ENCODE results near the gene OLFM2. TPM values are rescaled to one million over a fixed set of nuclear protein-coding genes. Genes with fewer than 3 reads are reported as not detected.

OLFM2 gene
- total and polyA plus RNA-seq, 9 of the 15 experiments (the other 6 are each of a cell fraction or from before 2014, with no cell fraction given): 0.10 to 0.33 (median 0.23) TPM; not detected in 4

DNA sequence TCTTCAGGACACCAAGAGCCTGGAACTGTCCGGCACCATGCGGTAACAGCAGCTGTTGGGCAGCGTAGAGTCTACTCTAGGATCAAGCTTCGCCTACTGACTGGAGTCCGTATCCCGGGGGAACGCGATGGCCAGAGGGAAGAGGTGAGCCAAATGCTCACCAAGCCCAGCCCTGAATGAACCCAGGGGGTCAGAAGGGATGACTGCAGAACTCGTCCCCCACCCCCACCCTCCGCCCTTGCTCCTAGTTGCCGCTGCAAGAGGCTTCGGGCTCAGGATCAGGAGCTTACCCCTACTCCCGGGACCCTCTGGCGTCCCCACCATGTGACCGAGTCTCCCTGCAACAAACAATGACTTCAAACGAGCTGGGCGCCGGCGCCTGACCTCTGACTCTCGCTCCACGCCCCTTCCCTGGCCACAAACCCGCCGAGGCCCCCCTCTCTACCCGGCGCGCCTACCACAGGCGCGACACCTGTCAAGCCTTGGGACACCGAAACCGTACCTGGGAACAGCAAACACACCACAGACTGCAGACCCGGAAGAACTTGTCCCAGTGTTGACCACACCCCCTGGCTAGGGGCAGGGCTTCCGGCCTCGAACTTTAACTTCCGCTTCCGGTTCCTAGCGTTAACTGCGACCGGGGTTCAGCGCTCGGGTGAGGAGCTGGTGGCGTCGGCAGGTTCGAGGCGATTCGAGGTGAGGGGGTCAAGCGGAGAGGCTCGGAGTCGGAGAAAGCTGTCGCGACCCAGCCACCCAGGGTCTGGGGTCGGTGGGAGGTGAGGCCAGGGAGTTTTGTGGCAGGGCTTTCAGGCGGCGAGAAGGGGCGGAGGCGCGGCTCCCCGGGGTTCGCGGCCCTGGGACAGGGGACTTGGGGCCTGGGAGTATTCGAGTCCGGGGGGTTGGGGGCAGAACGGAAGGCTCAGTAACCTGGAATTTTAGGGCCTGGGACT, 108.8 kb downstream of the OLFM2 start, which contains the start of gene UBL5 (continued):
- no peak for TF ChIP-seq NFE2L1 (tag; IDR thresholded peaks at IDR 0.05; ENCODE audit: borderline replicate concordance, low read depth)
- TF ChIP-seq ZNF3 (CRISPR knock-in tag; IDR thresholded peaks at IDR 0.05): no peak
- no peak for TF ChIP-seq SETDB1 (IDR thresholded peaks at IDR 0.05; ENCODE audit: low read length)
- TF ChIP-seq, protein P1, sequence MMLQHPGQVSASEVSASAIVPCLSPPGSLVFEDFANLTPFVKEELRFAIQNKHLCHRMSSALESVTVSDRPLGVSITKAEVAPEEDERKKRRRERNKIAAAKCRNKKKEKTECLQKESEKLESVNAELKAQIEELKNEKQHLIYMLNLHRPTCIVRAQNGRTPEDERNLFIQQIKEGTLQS (IDR thresholded peaks at IDR 0.05): no peak
- TF ChIP-seq, protein P1 (CRISPR knock-in tag; conservative IDR thresholded peaks at IDR 0.05): no peak
- no peak for TF ChIP-seq TRIM24 (IDR thresholded peaks at IDR 0.05)
- TF ChIP-seq DLX4 (CRISPR knock-in tag; IDR thresholded peaks at IDR 0.05): no peak
- peak; percentile 84 for TF ChIP-seq PKNOX1 (IDR thresholded peaks at IDR 0.05)
- TF ChIP-seq THRA (IDR thresholded peaks at IDR 0.05): no peak
- TF ChIP-seq NKRF (IDR thresholded peaks at IDR 0.05; ENCODE audit: borderline replicate concordance): peak; percentile 99
- TF ChIP-seq POU5F1 (IDR thresholded peaks at IDR 0.05; ENCODE audit: borderline replicate concordance, low read depth, low read length, partially characterized antibody): no peak
- TF ChIP-seq EZH2 (IDR thresholded peaks at IDR 0.05; ENCODE audit: borderline replicate concordance, low read depth, low read length): no peak
- peak; percentile 48; the same call in 1 of the 2 replicates for TF ChIP-seq CTBP1 (IDR thresholded peaks at IDR 0.05; ENCODE audit: borderline replicate concordance)
- no peak for TF ChIP-seq DDX20 (tag; IDR thresholded peaks at IDR 0.05; ENCODE audit: low read depth)
- TF ChIP-seq KAT7 (CRISPR knock-in tag; IDR thresholded peaks at IDR 0.05; ENCODE audit: borderline replicate concordance): no peak
- TF ChIP-seq MAZ (CRISPR knock-in tag; conservative IDR thresholded peaks at IDR 0.05 in 1 of 2, IDR thresholded peaks at IDR 0.05 in 1 of 2): peak in 1 of 2 experiments; percentile 16; a peak in 2 of 4 replicates
- TF ChIP-seq NFXL1 (CRISPR knock-in tag; IDR thresholded peaks at IDR 0.05): no peak
- no peak; a peak in 1 of 4 replicates for TF ChIP-seq ETV6 (IDR thresholded peaks at IDR 0.05; ENCODE audit: borderline replicate concordance in 1 of 2, low read depth in 2 of 2, low read length in 1 of 2)
- TF ChIP-seq ETV6 (CRISPR knock-in tag; IDR thresholded peaks at IDR 0.05; ENCODE audit: borderline replicate concordance): no peak
